H1 (cell line): ENCODE data around the gene ISOC2. TPM values are rescaled to one million over a fixed set of nuclear protein-coding genes. Genes with fewer than 3 reads are reported as not detected.
A peak's percentile ranks its signal among the peaks of the same experiment; 100 is the strongest.

ENCODE experiments used
- CTCF ChIA-PET: fragments of 300-600 bp; sonication (Branson Sonifier 250); formaldehyde crosslinking; loops from one replicate; lab custom pipeline; 2021; ENCODE audit not compliant: partially characterized antibody; lab: Charles Lee
- POLR2A ChIA-PET: fragments of 300-600 bp; sonication (Branson Sonifier 250); formaldehyde crosslinking; loops from one replicate; lab custom pipeline; 2021; ENCODE audit warnings: inconsistent platforms; ENCODE audit not compliant: partially characterized antibody; lab: Charles Lee
- DNase-seq, 2 experiments: peaks; one replicate each; pipeline versions ENCODE4 v3.0.0 to v3.0.0-alpha.2; 2010 to 2022; ENCODE audit warnings: low spot score in 2 of 2, low read depth in 1 of 2, mixed read lengths in 1 of 2
- FAIRE-seq: peaks from 2 replicates; lab custom pipeline; 2011; peaks lifted over from hg19 to GRCh38; lab: Jason Lieb, UNC
- H2AFZ ChIP-seq: 2 replicates; pipeline ENCODE4 v1.8.1; 2012; ENCODE audit warnings: low read length, inconsistent platforms
- H2AK5ac ChIP-seq: 2 replicates; pipeline ENCODE4 v1.6.1; 2013; ENCODE audit warnings: low read depth, low read length
- H2BK120ac ChIP-seq: replicated peaks from 2 replicates; pipeline ENCODE3; 2013; ENCODE audit warnings: low read depth, low read length, inconsistent platforms
- H2BK12ac ChIP-seq: 2 replicates; pipeline ENCODE4 v1.6.1; 2013; ENCODE audit warnings: low read depth, low read length
- H2BK15ac ChIP-seq: 2 replicates; pipeline ENCODE4 v1.6.1; 2013; ENCODE audit warnings: low read length
- H2BK20ac ChIP-seq: 2 replicates; pipeline ENCODE4 v1.6.1; 2013; ENCODE audit warnings: low read length
- H2BK5ac ChIP-seq: 2 replicates; pipeline ENCODE4 v1.6.1; 2013; ENCODE audit warnings: low read depth, low read length
- H3K14ac ChIP-seq: 2 replicates; pipeline ENCODE4 v1.6.1; 2013; ENCODE audit warnings: inconsistent platforms; ENCODE audit not compliant: insufficient read length
- H3K18ac ChIP-seq: 2 replicates; pipeline ENCODE4 v1.6.1; 2013; ENCODE audit warnings: low read length; ENCODE audit errors: extremely low read depth
- H3K23ac ChIP-seq: 2 replicates; pipeline ENCODE4 v1.6.1; 2013; ENCODE audit warnings: inconsistent platforms; ENCODE audit not compliant: insufficient read length
- H3K23me2 ChIP-seq: 2 replicates; pipeline ENCODE4 v1.6.1; 2013; ENCODE audit warnings: low read depth, low read length
- H3K27ac ChIP-seq: 2 replicates; pipeline ENCODE4 v1.6.1; 2011; ENCODE audit warnings: low read depth, low read length, inconsistent platforms
- H3K27me3 ChIP-seq, 4 experiments: replicated peaks in 1 of 4; 1 replicate in 1 of 4; 2 replicates in 3 of 4; pipeline versions ENCODE4 v1.6.1 to v1.8.1; 2011 to 2013; ENCODE audit warnings: low read length in 3 of 4, mild to moderate bottlenecking in 3 of 4, inconsistent platforms in 2 of 4, mixed read lengths in 2 of 4, moderate library complexity in 1 of 4; ENCODE audit not compliant: control insufficient read depth in 3 of 4, insufficient read depth in 3 of 4; ENCODE audit errors: extremely low read depth in 1 of 4
- H3K36me3 ChIP-seq, 4 experiments: 2 replicates each; pipeline versions ENCODE4 v1.6.1 to v1.8.1; 2011 to 2013; ENCODE audit warnings: mild to moderate bottlenecking in 4 of 4, low read length in 3 of 4, moderate library complexity in 2 of 4, control low read depth in 1 of 4, inconsistent platforms in 1 of 4; ENCODE audit not compliant: insufficient read depth in 4 of 4, control insufficient read depth in 2 of 4
- H3K4ac ChIP-seq: replicated peaks from 2 replicates; pipeline ENCODE3; 2013; ENCODE audit warnings: low read length, low read depth, mixed read lengths, inconsistent platforms; ENCODE audit not compliant: insufficient read length
- H3K4me1 ChIP-seq, 4 experiments: replicated peaks in 1 of 4; 1 replicate in 1 of 4; 2 replicates in 3 of 4; pipeline versions ENCODE4 v1.6.1 to v1.8.1; 2011 to 2013; ENCODE audit warnings: low read length in 3 of 4, inconsistent platforms in 2 of 4, mixed read lengths in 1 of 4; ENCODE audit not compliant: insufficient read depth in 4 of 4, control insufficient read depth in 3 of 4
- H3K4me2 ChIP-seq, 2 experiments: 2 replicates each; pipeline versions ENCODE4 v1.6.1 to v1.8.1; 2011 to 2013; ENCODE audit warnings: low read depth in 2 of 2, low read length in 2 of 2, control low read depth in 1 of 2, inconsistent platforms in 1 of 2, mild to moderate bottlenecking in 1 of 2; ENCODE audit not compliant: insufficient read depth in 1 of 2
- H3K4me3 ChIP-seq, 4 experiments: fragments of 200-600, 300-600 bp in 1 of 4; sonication (generic), shearing (Covaris generic), sonication (Bioruptor Twin) in 1 of 4; 2 replicates each; pipeline versions ENCODE4 v1.5.1 to v1.8.1; 2011 to 2016; ENCODE audit warnings: low read length in 4 of 4, low read depth in 3 of 4, control low read depth in 2 of 4, inconsistent platforms in 2 of 4, mild to moderate bottlenecking in 2 of 4, mixed read lengths in 1 of 4, moderate library complexity in 1 of 4; ENCODE audit not compliant: insufficient read depth in 2 of 4; ENCODE audit errors: extremely low read depth in 1 of 4
- H3K56ac ChIP-seq: replicated peaks from 2 replicates; pipeline ENCODE3; 2013; ENCODE audit warnings: low read depth, mild to moderate bottlenecking, mixed read lengths, low read length, inconsistent platforms; ENCODE audit not compliant: insufficient read length
- H3K79me1 ChIP-seq: 2 replicates; pipeline ENCODE4 v1.6.1; 2013; ENCODE audit warnings: low read depth, low read length, control low read depth
- H3K79me2 ChIP-seq, 2 experiments: 2 replicates each; pipeline versions ENCODE4 v1.6.1 to v1.8.1; 2012 to 2013; ENCODE audit warnings: low read length in 2 of 2, mild to moderate bottlenecking in 2 of 2, inconsistent platforms in 1 of 2; ENCODE audit not compliant: insufficient read depth in 2 of 2, control insufficient read depth in 1 of 2
- H3K9ac ChIP-seq, 4 experiments: replicated peaks in 1 of 4; 1 replicate in 1 of 4; 2 replicates in 3 of 4; pipeline versions ENCODE4 v1.6.1 to v1.8.1; 2011 to 2013; ENCODE audit warnings: low read depth in 3 of 4, low read length in 3 of 4, control low read depth in 2 of 4, mild to moderate bottlenecking in 2 of 4, moderate library complexity in 2 of 4, inconsistent platforms in 1 of 4; ENCODE audit errors: extremely low read depth in 1 of 4
- H3K9me3 ChIP-seq, 2 experiments: 2 replicates each; pipeline versions ENCODE4 v1.6.1 to v1.8.1; 2012 to 2013; ENCODE audit warnings: mild to moderate bottlenecking in 2 of 2, moderate library complexity in 2 of 2, control low read depth in 1 of 2, inconsistent platforms in 1 of 2, low read depth in 1 of 2, low read length in 1 of 2, mixed read lengths in 1 of 2; ENCODE audit not compliant: insufficient read depth in 2 of 2
- H4K20me1 ChIP-seq, 2 experiments: replicated peaks in 1 of 2; 2 replicates each; pipeline versions ENCODE3 to v1.8.1; 2011 to 2013; ENCODE audit warnings: inconsistent platforms in 2 of 2, low read length in 2 of 2, mild to moderate bottlenecking in 1 of 2; ENCODE audit not compliant: insufficient read depth in 2 of 2, control insufficient read depth in 1 of 2
- H4K5ac ChIP-seq: 2 replicates; pipeline ENCODE4 v1.6.1; 2013; ENCODE audit warnings: low read length, low read depth, mixed read lengths, inconsistent platforms; ENCODE audit not compliant: insufficient read length
- H4K8ac ChIP-seq: 2 replicates; pipeline ENCODE4 v1.8.0; 2013; ENCODE audit warnings: mild to moderate bottlenecking, moderate library complexity, low read length, inconsistent platforms; ENCODE audit not compliant: insufficient read depth; ENCODE audit errors: extremely low read depth
- H4K91ac ChIP-seq: replicated peaks from 2 replicates; pipeline ENCODE3; 2013; ENCODE audit warnings: low read length, mixed read lengths, inconsistent platforms; ENCODE audit not compliant: insufficient read length
- CBX8 ChIP-seq: fragments of 300-800, 300-1000 bp; sonication (generic); IDR thresholded peaks from 2 replicates; pipeline ENCODE4 v1.7.1; 2016; ENCODE audit warnings: low read depth, low read length, borderline replicate concordance
- E2F6 ChIP-seq: IDR thresholded peaks from 2 replicates; pipeline ENCODE4 v1.6.1; 2012; ENCODE audit warnings: inconsistent platforms
- HDAC6 ChIP-seq: IDR thresholded peaks from one replicate; pipeline ENCODE4 v1.7.1; 2012; ENCODE audit warnings: low read depth, mild to moderate bottlenecking, inconsistent platforms, low read length, moderate library complexity
- KDM5A ChIP-seq: fragments of 200-600 bp; IDR thresholded peaks from 2 replicates; pipeline ENCODE4 v1.7.1; 2012; ENCODE audit warnings: mild to moderate bottlenecking, low read length, inconsistent platforms, mixed read lengths
- MAX ChIP-seq: IDR thresholded peaks from 2 replicates; pipeline ENCODE4 v1.6.1; 2012; ENCODE audit warnings: inconsistent platforms
- RNF2 ChIP-seq: fragments of 200-900, 300-1000 bp; sonication (generic); IDR thresholded peaks from 2 replicates; pipeline ENCODE4 v1.7.1; 2016; ENCODE audit warnings: borderline replicate concordance, low read depth, mild to moderate bottlenecking, antibody characterized with exemption, low read length; ENCODE audit not compliant: poor library complexity, severe bottlenecking; ENCODE audit errors: missing control alignments
- USF2 ChIP-seq: IDR thresholded peaks from 2 replicates; pipeline ENCODE4 v1.6.1; 2011; ENCODE audit warnings: low read length, improper control_type of control experiment
- WGBS, 2 experiments: shearing (Covaris generic) in 1 of 2; methylation state at CpG; one replicate each; pipeline versions ENCODE4 v1.1.6 to v1.1.7; 2013 to 2015; ENCODE audit warnings: low lambda C conversion rate in 2 of 2, mixed read lengths in 2 of 2, inconsistent platforms in 1 of 2, low coverage in 1 of 2, missing lambda C conversion rate in 1 of 2; ENCODE audit not compliant: insufficient replicate concordance in 2 of 2, insufficient coverage in 1 of 2, insufficient read length in 1 of 2; ENCODE audit errors: extremely low coverage in 1 of 2, missing lambda C conversion rate in 1 of 2; 5-methylcytosine and 5-hydroxymethylcytosine counted together
- polyA plus RNA-seq, 7 experiments: library from polyadenylated mRNA; depleted of rRNA in 3 of 7; stranded (reverse) in 5 of 7; unstranded in 2 of 7; fragments of >200 nt in 5 of 7; fragments of 200-250 nt in 2 of 7; gene quantifications; 1 replicate in 5 of 7; 2 replicates in 1 of 7; 4 replicates in 1 of 7; pipeline versions ENCODE4 v1.2.1 to v1.2.3, GENCODE V29; 2011 to 2013; ENCODE audit warnings: missing spikeins in 2 of 7, mixed read lengths in 2 of 7
- total RNA-seq: library from RNA; stranded (reverse); fragmentation: NEBNext Ultra II Directional; extraction: Animal tissue kit (Norgen Biotek cat#: 25700); gene quantifications from 2 replicates; pipeline ENCODE4 v1.2.1, GENCODE V29; 2021

Gene ISOC2
- total and polyA plus RNA-seq, 2 of the 8 experiments (the other 6 are each of a cell fraction or from before 2014, with no cell fraction given), result 96.9 to 152 TPM

- Histone ChIP-seq H3K9ac (no peak overlapping the region), H2BK15ac (no peak overlapping the region), H3K27ac (no peak overlapping the region), H3K18ac (peak overlapping the region; percentile 60; the same call in 1 of the 2 replicates), H3K36me3 (peaks cover 0 to 10% (median 0%) of the 10 kb centered on the region in 4 experiments; a peak in 2 of 8 replicates), H2BK5ac (no peak overlapping the region), H4K91ac (no peak overlapping the region), H3K4ac (no peak overlapping the region), H3K9me3 (no peaks in the 10 kb centered on the region), H4K5ac (no peak overlapping the region), H2BK120ac (no peak overlapping the region), H3K23ac (no peak overlapping the region), H3K27me3 (no peaks in the 10 kb centered on the region), H3K56ac (no peak overlapping the region), H3K79me1 (peaks cover 13% of the 10 kb centered on the region), H2AFZ (no peak overlapping the region), H4K8ac (peak overlapping the region; percentile 42; the same call in 1 of the 2 replicates), H3K14ac (no peak overlapping the region), H2BK20ac (no peak overlapping the region), H4K20me1 (peaks cover 0 to 5% of the 10 kb centered on the region in 2 experiments), H3K79me2 (peaks cover 0 to 23% of the 10 kb centered on the region in 2 experiments; a peak in 2 of 4 replicates), H3K23me2 (peaks cover 10% of the 10 kb centered on the region), H2AK5ac (no peak overlapping the region), H2BK12ac (no peak overlapping the region), H3K4me1 (peaks cover 0 to 24% (median 16%) of the 10 kb centered on the region in 4 experiments; a peak in 6 of 7 replicates), H3K4me3 (peak overlapping the region in 1 of 4 experiments; percentile 25; a peak in 1 of 8 replicates), H3K4me2 (peak overlapping the region; percentile 1 to 53; a peak in 3 of 4 replicates)
- FAIRE-seq (no peak), DNase-seq (no peak)
- CTCF ChIA-PET, result interaction anchor here (0.9 to 2.8 kb wide), 2 partner anchors 14 to 22 kb away, joined by 3 to 20 read pairs; no protein-coding TSS in a partner anchor
- WGBS, 2 experiments, result 20% methylated on average over 2 of the region's 40 CpGs; no CpG with 5 or more reads in 1 of the 2 experiments
- POLR2A ChIA-PET, result interaction anchor here (0.6 to 4.9 kb wide), 5 partner anchors 8 to 19 kb away, joined by 3 to 27 read pairs (median 3); no protein-coding TSS in a partner anchor
- 0 out of 2 replicates have a peak, but pooled peaks have one; percentile 7 for TF ChIP-seq E2F6
- no peak for TF ChIP-seq CBX8
- no peak for TF ChIP-seq KDM5A
- TF ChIP-seq MAX, result no peak
- no peak for TF ChIP-seq HDAC6
- TF ChIP-seq USF2, result no peak
- no peak for TF ChIP-seq RNF2
Measured at GRCh38 chr19:55481794-55482155, 20.3 kb upstream of the ISOC2 start.
